HCEC 1CT (cell line): Measurements from ENCODE around the gene HNRNPR.
"Not testable (repeated sequence)": the region's sequence is repeated elsewhere in the genome, so short reads cannot be mapped to it uniquely, and the experiment has no call there.

ENCODE experiments used
- DNase-seq: peaks from one replicate; pipeline ENCODE4 v3.0.0-alpha.2; 2017

The HNRNPR gene

DNA sequence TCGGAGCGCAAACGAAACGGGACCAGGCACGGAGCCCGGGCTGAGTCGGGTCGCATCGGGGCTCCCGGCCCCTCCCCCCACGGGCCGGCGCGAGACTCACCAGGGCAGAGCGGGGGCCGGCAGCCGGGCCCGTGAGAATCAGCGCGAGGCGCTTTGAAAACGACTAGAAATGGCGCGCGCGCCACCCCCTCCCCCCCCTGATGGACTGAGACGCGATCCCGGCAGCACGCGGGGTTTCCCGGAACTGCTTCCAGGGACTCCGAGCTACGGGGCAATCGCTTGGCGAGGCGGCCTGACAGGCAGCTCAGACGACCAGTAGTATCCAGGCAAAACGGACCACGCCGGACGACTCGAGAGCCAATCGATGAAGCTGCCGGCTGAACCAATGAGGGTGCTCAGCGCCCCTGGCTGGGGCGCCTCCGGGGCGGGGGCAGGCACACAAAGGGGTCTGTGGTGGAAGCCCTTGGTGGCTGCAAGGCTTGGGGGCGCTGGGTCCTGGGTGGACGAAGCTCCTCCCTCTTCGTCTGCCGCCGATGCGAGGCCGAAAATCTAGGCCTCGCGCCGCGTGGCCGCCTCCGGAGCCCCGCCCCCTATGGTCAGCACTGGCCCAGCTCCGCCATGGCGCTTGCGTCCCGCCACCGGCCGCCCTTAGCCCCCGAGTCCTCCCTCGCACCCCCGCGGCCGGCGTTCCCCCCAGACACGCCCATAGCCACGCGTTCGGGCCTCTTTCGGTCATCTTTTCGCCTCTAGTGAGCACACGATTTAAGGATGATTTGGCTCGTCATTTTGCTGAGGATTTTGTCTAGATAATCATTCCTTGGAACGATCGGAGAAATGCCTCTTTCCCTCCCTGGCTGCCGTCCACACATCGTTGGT, at the start of gene HNRNPR:
Gene HNRNPR, minus strand, starts transcription at position 174 of the 876 bp plus-strand sequence. CDS start 3,276 bp downstream, outside the sequence.
- DNase-seq, result peak; percentile 100

DNA sequence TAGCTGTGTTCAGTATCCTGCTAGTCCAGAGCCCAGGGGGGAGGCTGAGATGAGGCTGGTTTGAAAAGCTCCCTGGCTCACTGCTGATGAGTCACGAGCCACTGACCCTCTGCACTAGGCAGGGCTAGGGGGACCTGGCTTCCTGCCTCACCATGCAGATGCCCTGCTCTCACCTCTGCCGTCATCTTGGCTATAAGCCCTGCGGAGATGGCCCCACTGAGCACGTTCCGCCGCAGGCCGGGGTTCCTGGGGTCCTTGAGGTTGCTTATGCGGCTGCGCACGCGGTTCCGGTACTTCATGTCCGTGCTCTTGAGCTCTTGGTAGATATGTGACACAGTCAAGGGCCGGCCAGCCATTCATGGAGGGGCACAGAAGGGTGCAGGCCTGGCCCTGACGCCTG, 49.6 kb upstream of the HNRNPR start:
- DNase-seq, result peak; percentile 88

DNA sequence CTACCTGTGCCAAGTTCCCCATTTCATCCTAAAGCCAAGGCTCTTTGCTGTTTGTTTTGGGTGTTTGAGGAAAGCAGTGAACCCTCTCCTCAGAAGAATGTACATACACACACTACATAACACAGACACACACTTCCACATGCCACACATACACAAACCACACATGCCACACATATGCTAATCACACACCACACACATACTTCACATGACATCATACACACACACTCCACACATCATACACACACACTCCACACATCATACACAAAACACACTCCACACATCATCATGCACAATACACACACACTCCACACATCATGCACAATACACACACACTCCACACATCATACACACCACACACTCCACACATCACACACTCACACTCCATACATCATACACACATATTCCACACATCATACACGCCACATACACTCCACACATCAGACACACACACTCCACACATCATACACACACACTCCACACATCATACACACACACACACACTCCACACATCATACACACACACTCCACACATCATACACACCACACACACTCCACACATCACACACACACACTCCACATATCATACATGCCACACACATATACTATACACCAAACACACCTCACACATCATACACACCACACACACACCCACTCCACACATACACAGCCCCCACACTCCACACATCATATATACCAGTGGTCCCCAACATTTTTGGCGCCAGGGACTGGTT, 48.2 kb upstream of the HNRNPR start:
- DNase-seq, result no peak

DNA sequence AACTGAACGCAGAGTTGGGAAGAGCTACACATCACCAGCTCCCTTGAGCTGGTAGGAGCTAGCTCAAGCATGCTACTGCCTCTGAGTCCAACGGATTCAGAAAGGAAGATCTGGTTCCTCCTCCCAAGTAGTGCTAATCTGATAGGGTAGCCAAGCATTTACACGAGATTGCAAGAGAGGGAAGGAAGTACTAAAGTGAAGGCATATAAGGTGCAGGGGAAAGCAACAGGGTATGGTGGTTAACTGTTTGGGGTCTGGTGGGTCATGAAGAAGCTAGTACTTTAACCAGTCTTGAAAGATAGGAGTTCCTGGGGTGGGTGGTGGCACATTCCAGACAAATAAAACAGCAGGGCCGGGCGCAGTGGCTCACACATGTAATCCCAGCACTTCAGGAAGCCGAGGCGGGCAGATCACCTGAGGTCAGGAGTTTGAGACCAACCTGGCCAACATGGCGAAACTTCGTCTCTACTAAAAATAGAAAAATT, 45.8 kb upstream of the HNRNPR start:
- no peak for DNase-seq

DNA sequence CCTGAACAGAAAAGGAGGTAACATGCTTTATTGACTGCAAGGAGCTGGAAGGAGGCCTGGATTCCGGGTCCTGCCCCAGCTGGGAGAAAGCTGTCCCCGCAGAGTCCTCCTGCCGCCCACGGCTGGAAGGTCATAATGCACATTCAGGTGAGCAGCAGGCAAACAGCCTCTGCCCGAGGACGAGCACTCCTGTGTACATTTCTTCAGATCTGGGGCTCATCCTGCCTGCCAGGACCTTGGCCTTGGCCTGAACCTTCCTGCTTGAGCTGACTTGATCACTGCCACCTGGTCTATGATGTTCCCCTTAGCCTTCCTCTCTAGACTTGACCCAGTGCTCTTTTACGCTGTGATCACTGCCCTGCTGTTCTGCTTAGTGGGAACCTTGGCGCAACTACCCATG, 43.4 kb upstream of the HNRNPR start:
- DNase-seq, result no peak

DNA sequence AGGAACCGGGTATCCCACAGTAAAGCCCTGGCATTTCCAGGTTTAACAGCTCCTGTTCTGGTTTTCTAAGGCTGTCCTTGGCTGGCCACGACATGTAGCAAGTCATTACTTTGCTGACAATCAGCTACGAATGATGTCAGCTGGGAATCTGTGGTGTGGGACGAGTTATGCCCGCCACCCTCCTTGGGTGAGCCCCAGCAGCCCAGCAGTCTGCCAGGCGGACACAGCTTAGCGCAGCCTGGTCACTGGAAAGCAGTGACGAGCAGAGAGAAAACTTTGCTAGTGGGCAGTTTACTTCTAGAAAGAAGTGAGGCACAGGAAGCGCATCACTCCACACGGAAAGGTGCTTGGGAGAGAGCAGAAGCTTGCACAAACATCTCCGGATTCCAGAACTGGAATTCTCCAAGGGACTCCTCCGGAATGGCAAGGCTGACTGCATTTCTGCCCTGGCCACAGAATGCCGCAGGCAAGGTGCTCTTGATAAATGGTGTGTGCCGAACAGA, 41.1 kb upstream of the HNRNPR start:
- no peak for DNase-seq

DNA sequence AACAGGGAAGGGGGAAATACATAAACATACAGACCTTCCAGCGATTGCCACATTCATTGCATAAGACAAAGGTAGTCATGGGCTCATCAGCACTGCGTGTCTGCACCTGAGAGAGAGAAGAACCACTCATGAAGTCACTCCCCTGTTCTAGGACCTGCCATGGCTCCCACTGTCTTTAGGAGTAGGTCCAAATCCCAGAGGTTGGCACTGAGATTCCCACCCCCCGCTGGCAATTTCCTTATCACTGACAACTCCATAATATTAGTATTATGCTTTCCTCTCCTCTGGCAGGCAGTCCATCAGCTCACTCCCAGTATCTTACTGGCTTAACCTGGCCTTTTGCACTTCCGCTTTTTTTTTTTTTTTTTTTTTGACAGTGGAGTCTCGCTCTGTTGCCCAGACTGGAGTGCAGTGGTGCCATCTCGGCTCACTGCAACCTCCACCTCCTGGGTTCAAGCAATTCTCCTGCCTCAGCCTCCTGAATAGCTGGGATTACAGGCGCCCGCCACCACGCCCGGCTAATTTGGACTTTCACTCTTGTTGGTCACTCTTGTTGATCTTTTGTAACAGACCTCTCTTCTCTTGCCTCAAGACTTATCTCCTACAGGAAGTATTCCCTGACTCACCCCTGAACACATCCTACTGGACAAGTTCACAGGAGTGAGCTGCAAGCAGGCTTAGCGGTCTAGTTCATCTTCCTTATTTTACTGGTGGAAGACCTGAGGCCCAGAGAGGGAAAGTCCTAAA, 40.4 kb upstream of the HNRNPR start:
- peak; percentile 76 for DNase-seq

DNA sequence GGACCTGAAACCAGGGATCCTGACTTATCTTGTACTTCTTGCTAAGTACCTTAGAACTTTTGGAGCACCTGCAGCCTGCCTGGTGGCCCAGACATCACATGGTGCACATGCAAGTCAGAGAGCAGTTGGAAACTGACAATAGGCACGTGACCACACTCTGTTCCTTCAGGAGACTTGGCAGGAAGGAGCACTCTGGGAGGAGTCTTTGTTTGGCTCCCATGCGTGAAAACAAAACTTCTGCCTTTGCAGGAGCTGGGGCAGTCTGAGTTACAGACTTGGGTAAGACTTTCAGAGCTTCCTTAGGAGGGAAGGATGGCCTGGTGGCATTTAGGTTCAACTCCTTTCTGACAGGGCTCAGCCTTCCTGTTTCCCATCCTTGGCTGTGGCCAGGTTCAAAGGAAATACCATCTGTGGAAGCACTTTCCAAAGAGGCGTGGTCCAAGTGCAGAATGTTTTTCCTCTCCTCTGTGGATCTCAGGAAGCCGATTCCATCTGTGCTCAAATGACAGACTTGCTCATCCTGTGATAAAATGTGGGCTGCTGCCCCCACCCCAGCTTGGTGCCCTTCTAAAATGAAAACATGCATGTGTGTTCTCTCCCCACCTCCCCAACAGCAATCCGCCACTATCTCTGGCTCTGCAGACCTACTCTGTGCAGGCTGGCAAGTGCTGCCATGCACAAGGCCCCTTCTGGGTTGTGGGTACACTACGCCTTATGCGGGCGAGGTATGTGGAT, 39.7 kb upstream of the HNRNPR start:
- DNase-seq, result no peak

DNA sequence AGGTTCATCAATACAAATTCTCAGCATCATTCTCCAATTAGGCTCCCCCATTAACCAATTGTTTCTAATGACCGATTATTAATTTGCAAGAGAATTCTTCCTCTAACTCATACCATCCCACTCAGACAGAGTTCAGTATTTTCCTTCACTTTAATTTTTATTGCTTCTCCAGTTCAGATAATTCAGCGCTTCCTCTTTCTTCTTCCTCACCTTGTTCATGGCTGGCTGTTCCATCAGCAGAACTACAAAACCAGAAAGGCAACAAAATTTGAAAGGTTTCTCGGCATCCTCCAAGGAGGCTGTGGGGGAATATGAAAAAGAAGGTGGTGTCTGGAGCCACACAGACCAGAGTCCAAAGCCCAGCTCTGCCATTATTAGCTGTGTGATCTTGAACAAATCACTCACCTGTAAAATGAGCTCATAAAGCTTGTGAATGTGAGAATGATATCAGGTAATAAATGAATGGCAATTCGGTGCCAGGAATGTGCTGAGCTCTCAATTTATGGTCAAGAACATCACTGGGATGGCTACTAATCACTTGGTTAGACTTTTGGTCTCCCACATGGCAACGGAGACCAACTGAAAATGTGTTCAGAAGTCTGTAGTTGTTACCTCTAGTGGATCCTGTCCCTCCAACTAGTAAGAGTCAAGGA, 37.3 kb upstream of the HNRNPR start:
- DNase-seq, result no peak

DNA sequence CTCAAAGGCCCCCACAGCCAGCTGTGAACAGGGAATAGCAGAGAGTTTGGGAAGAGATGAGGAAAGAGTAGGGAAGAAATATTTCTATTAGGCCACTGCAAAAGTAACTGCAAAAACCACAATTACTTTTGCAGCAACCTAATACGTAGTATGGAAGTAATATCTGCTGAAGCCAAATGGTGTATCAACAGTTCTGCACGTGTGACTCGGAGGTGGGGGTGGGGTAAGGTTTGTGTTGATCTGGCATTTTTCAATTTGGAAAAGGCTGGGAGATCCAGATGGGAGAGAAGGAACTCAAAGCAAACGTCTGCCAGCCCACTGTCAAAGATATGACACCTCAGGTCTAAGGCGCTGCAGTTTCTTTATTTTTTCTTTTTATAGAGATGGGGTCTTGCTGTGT, 36.6 kb upstream of the HNRNPR start:
- no peak for DNase-seq

DNA sequence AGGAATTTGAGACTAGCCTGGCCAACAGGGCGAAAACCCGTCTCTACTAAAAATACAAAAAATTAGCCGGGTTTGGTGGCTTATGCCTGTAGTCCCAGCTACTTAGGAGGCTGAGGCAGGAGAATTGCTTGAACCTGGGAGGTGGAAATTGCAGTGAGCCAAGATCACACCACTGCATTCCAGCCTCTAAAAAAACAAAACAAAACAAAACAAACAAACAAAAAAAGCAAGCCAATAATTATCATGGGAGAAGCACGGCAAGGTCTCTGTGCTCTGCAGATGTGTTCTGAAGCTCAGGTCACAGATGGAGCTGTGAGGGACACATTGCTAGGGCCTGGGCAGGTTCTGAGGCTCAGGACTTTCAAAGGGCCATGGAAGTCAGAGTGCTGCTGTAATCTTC, 36.2 kb upstream of the HNRNPR start:
- not testable (repeated sequence) for DNase-seq

DNA sequence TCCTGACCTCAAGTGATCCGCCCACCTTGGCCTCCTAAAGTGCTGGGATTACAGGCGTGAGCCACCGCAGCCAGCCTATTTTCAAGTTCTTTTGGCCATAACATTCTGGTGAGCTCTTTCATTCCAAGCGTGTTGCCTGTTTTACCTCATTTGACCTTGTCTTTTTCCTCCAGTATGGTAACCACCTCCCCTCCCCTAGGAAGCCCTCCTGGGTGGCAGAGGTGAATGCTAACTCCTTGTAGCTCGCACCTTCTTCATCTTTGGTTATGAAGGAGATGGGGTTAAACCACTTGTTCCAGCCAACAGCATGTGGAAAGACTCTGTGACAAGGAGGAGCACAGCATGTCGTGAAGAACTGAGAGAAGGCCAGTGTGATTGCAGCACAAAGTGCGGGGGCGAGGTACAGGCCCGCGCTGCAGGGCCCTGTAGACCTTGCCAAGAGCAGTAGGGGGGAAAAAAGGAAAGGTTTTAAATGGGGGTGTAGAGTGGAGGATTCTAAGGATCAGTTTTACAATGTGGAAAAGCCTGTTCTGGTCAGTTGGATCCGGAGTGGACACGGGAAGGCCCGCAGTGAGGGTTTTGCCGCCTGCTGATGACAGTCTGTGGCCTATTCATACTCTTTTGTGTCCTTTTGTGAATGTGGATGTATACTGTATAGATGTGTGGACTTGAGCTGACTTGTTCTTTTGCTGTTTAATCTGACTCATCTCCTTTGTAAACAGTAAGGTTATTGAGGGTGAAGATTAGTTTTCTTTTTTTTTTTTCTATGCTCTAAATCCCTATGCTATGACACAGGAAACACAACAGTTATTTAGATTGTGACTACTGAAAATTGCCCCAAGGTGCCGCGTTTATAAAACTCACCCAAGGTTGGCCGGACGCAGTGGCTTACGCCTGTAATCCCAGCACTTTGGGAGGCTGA, 33.1 kb upstream of the HNRNPR start:
- DNase-seq, result peak; percentile 96

DNA sequence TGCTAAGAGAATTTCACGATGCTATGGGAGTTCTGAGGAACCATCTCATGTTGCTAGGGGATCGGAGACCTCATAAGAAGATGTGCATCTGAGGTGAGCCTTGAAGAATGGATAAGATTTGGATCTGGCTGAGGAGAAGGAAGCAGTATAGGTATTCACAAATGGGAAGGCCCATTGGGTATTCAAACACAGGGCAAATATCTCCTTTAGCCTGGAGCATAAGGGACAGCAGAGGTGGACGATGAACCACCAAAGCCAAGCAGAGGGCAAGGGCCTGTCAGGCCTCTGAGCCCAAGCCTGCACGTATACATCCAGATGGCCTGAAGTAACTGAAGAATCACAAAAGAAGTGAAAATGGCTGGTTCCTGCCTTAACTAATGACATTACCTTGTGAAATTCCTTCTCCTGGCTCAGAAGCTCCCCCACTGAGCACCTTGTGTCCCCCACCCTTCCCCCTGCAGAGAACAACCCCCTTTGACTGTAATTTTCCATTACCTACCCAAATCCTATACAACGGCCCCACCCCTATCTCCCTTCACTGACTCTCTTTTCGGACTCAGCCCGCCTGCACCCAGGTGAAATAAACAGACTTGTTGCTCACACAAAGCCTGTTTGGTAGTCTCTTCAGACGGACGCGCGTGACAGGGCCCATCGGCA, 30.1 kb upstream of the HNRNPR start:
- DNase-seq, result not testable (repeated sequence)

DNA sequence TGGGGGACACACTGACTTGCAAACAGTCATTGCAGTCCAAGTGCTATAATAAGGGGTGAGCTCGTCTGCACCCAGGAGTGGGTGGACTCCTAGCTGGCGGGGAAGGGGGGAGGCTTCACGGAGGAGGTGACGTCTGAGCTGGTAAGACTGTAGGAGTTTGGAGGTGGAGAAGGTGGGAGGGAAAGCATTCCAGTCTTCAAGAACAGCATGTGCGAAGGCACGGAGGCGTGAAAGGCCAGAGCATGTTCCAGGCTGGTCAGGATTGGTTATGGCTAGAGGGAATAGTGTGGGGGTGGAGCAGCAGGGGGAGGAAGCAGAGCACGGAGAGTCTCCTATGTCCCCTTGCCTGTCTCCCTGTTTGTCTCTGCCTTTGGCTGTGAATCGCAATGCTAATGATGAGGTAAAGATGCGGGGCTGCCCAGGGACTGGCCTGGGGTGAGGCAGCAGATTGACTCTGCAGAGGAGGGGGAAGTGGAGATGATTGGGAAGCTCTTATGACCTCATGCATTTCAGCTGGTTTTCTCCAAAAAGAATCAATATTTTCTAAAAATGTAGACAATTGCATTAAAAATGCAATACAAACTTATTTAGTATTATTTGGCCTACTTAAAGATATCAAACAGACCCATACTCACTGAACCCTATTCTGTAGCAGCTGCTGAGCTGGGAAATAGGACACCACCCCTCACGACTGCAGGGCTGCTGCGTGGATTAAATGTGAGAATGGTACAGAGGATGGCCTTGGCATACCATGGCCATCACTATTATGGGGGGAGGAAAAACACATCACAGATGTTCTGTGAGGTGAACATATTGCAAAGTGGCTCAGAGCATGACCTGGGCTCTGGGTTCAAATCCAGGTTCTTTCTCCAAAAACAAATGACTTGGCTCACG, 28.1 kb upstream of the HNRNPR start:
- DNase-seq, result no peak

DNA sequence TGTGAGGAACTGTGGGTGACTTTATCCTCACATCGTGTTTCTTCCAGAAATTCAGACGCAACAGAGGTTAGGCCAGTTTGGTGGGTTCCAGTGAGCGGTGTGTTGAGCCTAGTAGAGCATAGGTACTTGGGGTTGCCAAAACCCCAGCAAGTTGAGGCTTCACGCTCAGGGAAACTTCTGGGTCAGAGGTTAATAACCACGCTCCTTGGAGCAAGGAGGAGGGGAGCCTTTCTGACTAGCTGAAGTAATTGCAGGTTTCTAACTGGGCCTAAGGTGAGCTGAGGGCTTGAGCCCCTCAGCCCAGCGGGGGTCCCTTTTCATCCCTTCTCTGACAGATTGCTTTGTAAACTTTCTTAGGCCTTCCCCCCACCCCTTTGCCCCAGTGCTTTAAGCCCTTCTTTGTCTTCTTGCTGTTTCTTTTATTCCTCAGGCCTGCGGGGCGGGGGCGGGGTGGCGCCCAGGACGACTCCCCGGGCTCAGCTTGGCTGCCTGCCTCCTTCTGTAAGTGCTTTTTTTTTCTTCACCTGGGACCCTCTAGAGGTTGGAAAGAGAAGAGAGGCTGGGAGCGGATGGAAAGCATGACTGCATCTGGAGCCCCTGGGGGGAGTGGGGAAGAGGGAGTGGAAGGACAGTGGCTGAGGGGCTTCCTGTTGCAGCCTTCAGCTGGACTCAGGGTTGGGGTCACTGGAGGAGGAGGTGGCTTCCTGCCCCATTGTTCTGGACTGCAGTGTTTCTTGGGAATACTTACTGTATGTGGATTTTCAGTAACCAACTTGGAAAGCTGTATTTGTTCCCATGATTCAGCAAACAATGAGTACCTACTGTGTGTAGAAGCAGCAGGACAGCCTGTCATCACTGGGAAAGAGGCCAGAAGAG, 26.9 kb upstream of the HNRNPR start:
- no peak for DNase-seq

DNA sequence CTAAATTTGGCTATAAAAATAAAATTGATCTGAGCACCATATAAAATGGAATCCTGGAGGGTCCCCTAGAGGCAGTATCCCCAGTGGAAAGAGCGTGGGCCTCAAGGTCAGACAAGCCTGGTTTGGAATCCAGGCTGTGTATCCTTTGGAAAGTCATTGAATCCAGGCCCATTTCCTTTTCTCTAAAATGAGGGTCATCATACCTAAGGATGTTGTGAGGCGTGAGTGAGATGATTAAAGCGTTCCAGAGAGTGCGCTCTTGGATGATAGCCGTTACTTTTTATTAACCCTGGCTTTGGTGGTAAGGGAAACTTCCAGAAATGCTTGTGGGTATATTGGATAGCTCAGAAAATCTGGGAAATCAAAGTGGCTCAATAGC, 26.2 kb upstream of the HNRNPR start:
- DNase-seq, result no peak

DNA sequence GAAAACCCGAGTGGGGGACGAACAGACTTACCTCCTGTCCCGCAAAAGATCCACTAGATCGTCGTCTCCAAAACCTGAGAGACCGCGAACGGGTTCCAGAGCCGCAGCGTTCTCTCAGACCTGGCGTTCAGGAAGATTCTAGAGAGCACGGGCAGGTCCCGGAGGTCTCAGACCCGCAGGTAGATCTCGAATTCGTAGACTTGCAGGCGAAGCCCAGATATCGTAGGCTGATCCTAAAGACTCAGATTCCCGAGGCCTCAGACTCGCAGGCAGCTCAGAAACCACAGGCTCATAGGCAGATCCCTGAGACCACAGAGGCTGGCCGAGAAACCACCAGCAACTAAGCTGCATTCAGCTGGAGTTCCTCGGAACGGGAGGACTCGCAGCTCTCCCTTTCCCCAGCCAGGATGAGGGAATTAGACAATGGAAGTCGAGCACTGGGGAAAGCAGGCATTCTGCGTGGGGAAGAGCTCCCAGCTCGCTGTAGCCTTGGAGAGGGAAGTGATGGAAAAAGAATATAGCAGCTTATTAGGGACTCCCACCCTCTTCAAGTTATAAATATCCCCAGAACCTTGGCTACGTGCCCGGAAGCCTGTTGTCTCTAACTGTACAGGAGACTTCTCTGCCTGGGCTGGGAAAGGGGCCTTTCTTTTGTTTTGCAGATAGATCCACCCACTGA, 25.4 kb upstream of the HNRNPR start, which contains the start of gene ZNF436:
Gene ZNF436, minus strand, starts transcription at position 502 of the 679 bp plus-strand sequence. CDS start 1,831 bp downstream, outside the sequence.
- DNase-seq, result peak; percentile 68
